Ishikawa (cell line): ENCODE data around the gene PLIN4.

Source experiments
- CEBPB ChIP-seq: IDR thresholded peaks from 2 replicates; pipeline ENCODE4 v1.6.1; 2012
- CREB1 ChIP-seq: IDR thresholded peaks from 2 replicates; pipeline ENCODE4 v1.6.1; 2012; ENCODE audit warnings: low read depth
- EGR1 ChIP-seq: IDR thresholded peaks from 2 replicates; pipeline ENCODE4 v1.6.1; 2012
- EP300 ChIP-seq: IDR thresholded peaks from 2 replicates; pipeline ENCODE4 v1.6.1; 2012; ENCODE audit warnings: borderline replicate concordance
- FOXM1 ChIP-seq: IDR thresholded peaks from 2 replicates; pipeline ENCODE4 v1.6.1; 2012; ENCODE audit warnings: low read depth, borderline replicate concordance
- MAX ChIP-seq: IDR thresholded peaks from 2 replicates; pipeline ENCODE4 v1.6.1; 2012
- NFIC ChIP-seq: IDR thresholded peaks from 2 replicates; pipeline ENCODE4 v1.6.1; 2012
- RAD21 ChIP-seq: IDR thresholded peaks from 2 replicates; pipeline ENCODE4 v1.6.1; 2012; ENCODE audit warnings: low read depth
- REST ChIP-seq: IDR thresholded peaks from 2 replicates; pipeline ENCODE4 v1.6.1; 2012; ENCODE audit warnings: low read depth, mild to moderate bottlenecking
- TAF1 ChIP-seq: IDR thresholded peaks from 2 replicates; pipeline ENCODE4 v1.6.1; 2012; ENCODE audit warnings: low read depth, mild to moderate bottlenecking
- TCF12 ChIP-seq: IDR thresholded peaks from 2 replicates; pipeline ENCODE4 v1.6.1; 2012; ENCODE audit warnings: low read depth
- TEAD4 ChIP-seq: IDR thresholded peaks from 2 replicates; pipeline ENCODE4 v1.6.1; 2012
- USF1 ChIP-seq: IDR thresholded peaks from 2 replicates; pipeline ENCODE4 v1.6.1; 2012
- YY1 ChIP-seq: IDR thresholded peaks from 2 replicates; pipeline ENCODE4 v1.6.1; 2012; ENCODE audit warnings: low read depth
- ZBTB7A ChIP-seq: IDR thresholded peaks from 2 replicates; pipeline ENCODE4 v1.6.1; 2012; ENCODE audit warnings: low read depth

Gene PLIN4

GRCh38 chr19:4543842-4544647, 25.8 kb upstream of the PLIN4 start:
- TF ChIP-seq NFIC (no peak), ZBTB7A (no peak), TAF1 (no peak), CREB1 (no peak), REST (no peak)

- no peak for TF ChIP-seq TAF1
- no peak for TF ChIP-seq TCF12
- TF ChIP-seq EGR1 = no peak
- TF ChIP-seq RAD21 = no peak
- no peak for TF ChIP-seq EP300
- no peak for TF ChIP-seq TEAD4
- TF ChIP-seq FOXM1 = no peak
- TF ChIP-seq CEBPB = no peak
- TF ChIP-seq USF1 = no peak
- TF ChIP-seq REST = no peak
- no peak for TF ChIP-seq CREB1
- TF ChIP-seq ZBTB7A = no peak
- no peak for TF ChIP-seq NFIC
- TF ChIP-seq YY1 = no peak
- no peak for TF ChIP-seq MAX
Observed at GRCh38 chr19:4542896-4543841, 24.9 kb upstream of the PLIN4 start.

- TF ChIP-seq EGR1 = no peak
- no peak for TF ChIP-seq FOXM1
- TF ChIP-seq CREB1 = no peak
- TF ChIP-seq ZBTB7A = no peak
- TF ChIP-seq TCF12 = no peak
- no peak for TF ChIP-seq YY1
- TF ChIP-seq CEBPB = no peak
- no peak for TF ChIP-seq TAF1
- no peak for TF ChIP-seq RAD21
- no peak for TF ChIP-seq NFIC
- TF ChIP-seq USF1 = no peak
Observed at GRCh38 chr19:4541114-4541805, 23.0 kb upstream of the PLIN4 start.

GRCh38 chr19:4539693-4540581, 21.7 kb upstream of the PLIN4 start, which contains the start of gene LRG1:
LRG1 (minus strand) TSS chr19:4540036; CDS start chr19:4540013, 23 bp downstream.
- TF ChIP-seq REST = no peak
- no peak for TF ChIP-seq CEBPB
- no peak for TF ChIP-seq EGR1
- no peak for TF ChIP-seq TEAD4
- TF ChIP-seq TAF1 = no peak
- TF ChIP-seq USF1 = no peak
- TF ChIP-seq NFIC = no peak
- TF ChIP-seq TCF12 = no peak
